B cell (primary cell): ENCODE results near the gene RPL10. TPM values are rescaled to one million over a fixed set of nuclear protein-coding genes. Genes with fewer than 3 reads are reported as not detected.

Experiments
- ATAC-seq: fragments of 200-7000 bp; cut with Tn5 transposase; one replicate; pipeline ENCODE4 v1.10.0; 2021; ENCODE audit warnings: low read depth, mild to moderate bottlenecking, moderate number of reproducible peaks, moderate library complexity
- CTCF ChIA-PET: fragments of 350-600 bp; sonication (Branson Sonifier 250); formaldehyde crosslinking; loops from one replicate; lab custom pipeline; 2021; ENCODE audit warnings: antibody characterized with exemption, inconsistent platforms; lab: Charles Lee
- POLR2A ChIA-PET: fragments of 350-600 bp; sonication (Branson Sonifier 250); formaldehyde crosslinking; loops from one replicate; lab custom pipeline; 2021; ENCODE audit warnings: antibody characterized with exemption; lab: Charles Lee
- DNase-seq: peaks from one replicate; pipeline ENCODE4 v3.0.0; 2013
- H2AFZ ChIP-seq: 2 replicates; pipeline ENCODE4 v1.6.1; 2012; ENCODE audit warnings: mild to moderate bottlenecking, low read depth, low read length; ENCODE audit not compliant: insufficient read depth, poor library complexity, severe bottlenecking
- H3K27ac ChIP-seq, 2 donors: 1 replicate in 1 of 2; 2 replicates in 1 of 2; pipeline ENCODE4 v1.5.1; 2012 to 2013; ENCODE audit warnings: low read length in 2 of 2, mild to moderate bottlenecking in 2 of 2, moderate library complexity in 1 of 2
- H3K27me3 ChIP-seq, 4 experiments: fragments of 200-600 bp in 1 of 4; sonication (generic) in 1 of 4; replicated peaks in 1 of 4; 1 replicate in 2 of 4; 2 replicates in 2 of 4; pipeline versions ENCODE4 v1.6.1 to v1.7.0; 2013 to 2016; ENCODE audit warnings: low read length in 3 of 4, mild to moderate bottlenecking in 2 of 4, mixed read lengths in 1 of 4, moderate library complexity in 1 of 4; ENCODE audit not compliant: insufficient read depth in 4 of 4, control insufficient read depth in 3 of 4; ENCODE audit errors: control extremely low read depth in 1 of 4
- H3K36me3 ChIP-seq, 2 experiments: replicated peaks in 1 of 2; 1 replicate in 1 of 2; 2 replicates in 1 of 2; pipeline versions ENCODE4 v1.6.1 to v1.7.1; 2013; ENCODE audit warnings: low read length in 1 of 2; ENCODE audit not compliant: insufficient read depth in 2 of 2, control insufficient read depth in 1 of 2; ENCODE audit errors: control extremely low read depth in 1 of 2, extremely low read depth in 1 of 2
- H3K4me1 ChIP-seq, 2 donors: fragments of 200-600 bp in 1 of 2; sonication (generic) in 1 of 2; 1 replicate in 1 of 2; 2 replicates in 1 of 2; pipeline versions ENCODE4 v1.5.1 to v1.6.1; 2013 to 2017; ENCODE audit warnings: low read length in 2 of 2; ENCODE audit not compliant: control insufficient read depth in 2 of 2, insufficient read depth in 2 of 2
- H3K4me2 ChIP-seq: replicated peaks from 2 replicates; pipeline ENCODE3; 2012; ENCODE audit warnings: mild to moderate bottlenecking, low read depth, low read length; ENCODE audit not compliant: poor library complexity, severe bottlenecking
- H3K4me3 ChIP-seq, 5 experiments: fragments of 200-600 bp in 1 of 5; sonication (generic) in 1 of 5; 1 replicate in 3 of 5; 2 replicates in 2 of 5; pipeline versions ENCODE4 v1.5.1 to v1.7.0; 2011 to 2016; ENCODE audit warnings: low read length in 4 of 5, mild to moderate bottlenecking in 4 of 5, low read depth in 2 of 5, control low read depth in 1 of 5, moderate library complexity in 1 of 5; ENCODE audit not compliant: insufficient read depth in 1 of 5; ENCODE audit errors: control extremely low read depth in 1 of 5, extremely low read depth in 1 of 5
- H3K79me2 ChIP-seq: fragments of 200-600 bp; sonication (generic); one replicate; pipeline ENCODE4 v1.6.0; 2016; ENCODE audit warnings: low read length; ENCODE audit not compliant: control insufficient read depth, insufficient read depth
- H3K9ac ChIP-seq: fragments of 200-600 bp; sonication (generic); 2 replicates; pipeline ENCODE4 v1.6.1; 2017; ENCODE audit warnings: mild to moderate bottlenecking, low read length, moderate library complexity
- H3K9me3 ChIP-seq, 3 donors: one replicate each; pipeline versions ENCODE4 v1.6.1 to v1.7.1; 2013; ENCODE audit warnings: low read length in 2 of 3; ENCODE audit not compliant: control insufficient read depth in 2 of 3, insufficient read depth in 1 of 3; ENCODE audit errors: control extremely low read depth in 1 of 3
- H4K20me1 ChIP-seq: 2 replicates; pipeline ENCODE4 v1.6.0; 2012; ENCODE audit warnings: mild to moderate bottlenecking, low read length; ENCODE audit not compliant: insufficient read depth, control insufficient read depth, poor library complexity, severe bottlenecking
- H3K27ac Mint-ChIP-seq: one replicate; pipeline ENCODE4 v1.8.0; 2021; ENCODE audit warnings: mixed read lengths
- H3K27me3 Mint-ChIP-seq: one replicate; pipeline ENCODE4 v1.8.0; 2021; ENCODE audit warnings: mixed read lengths
- H3K4me1 Mint-ChIP-seq: one replicate; pipeline ENCODE4 v1.8.0; 2021; ENCODE audit warnings: mixed read lengths
- H3K4me3 Mint-ChIP-seq: one replicate; pipeline ENCODE4 v1.8.0; 2021; ENCODE audit warnings: mixed read lengths
- H3K9me3 Mint-ChIP-seq: one replicate; pipeline ENCODE4 v1.8.0; 2022; ENCODE audit warnings: mixed read lengths; ENCODE audit not compliant: insufficient read depth
- CTCF ChIP-seq: fragments of 200-600 bp; IDR thresholded peaks from one replicate; pipeline ENCODE4 v1.8.0; 2022; ENCODE audit warnings: antibody characterized with exemption, mild to moderate bottlenecking
- EZH2 ChIP-seq: IDR thresholded peaks from 2 replicates; pipeline ENCODE4 v1.6.1; 2012; ENCODE audit warnings: borderline replicate concordance, low read depth, mild to moderate bottlenecking, moderate library complexity, low read length; ENCODE audit not compliant: insufficient read depth, poor library complexity, severe bottlenecking
- WGBS: methylation state at CpG from one replicate; pipeline ENCODE4 v1.1.5; 2013; ENCODE audit warnings: missing lambda C conversion rate; ENCODE audit not compliant: insufficient coverage; 5-methylcytosine and 5-hydroxymethylcytosine counted together
- intact Hi-C: fragments of 100-400 bp; cut with micrococcal nuclease; formaldehyde crosslinking; loops from one replicate; pipeline ENCODE4 v1.10.0; 2022
- polyA plus RNA-seq: library from polyadenylated mRNA; depleted of rRNA; stranded (reverse); fragments of >200 nt; gene quantifications from 2 replicates; pipeline ENCODE4 v1.2.3, GENCODE V29; 2012
- total RNA-seq, 2 donors: library from RNA; stranded (reverse); fragments of 120-200 nt in 1 of 2; gene quantifications; 1 replicate in 1 of 2; 2 replicates in 1 of 2; pipeline versions ENCODE4 v1.2.3 to v1.2.4, GENCODE V29; 2013 to 2022

Gene RPL10
- total and polyA plus RNA-seq, 2 donors (not counting 1 experiment from before 2014, with no cell fraction given): 4,073 to 16,482 TPM

GRCh38 chrX:154371017-154371788 is 27.0 kb upstream of the RPL10 start:
- ChIA-PET POLR2A (interaction anchor here (0.5 to 2.5 kb wide), 13 partner anchors 8 to 402 kb away, joined by 3 to 14 read pairs (median 6); partner anchors contain the start of genes EMD, HCFC1 and RPL10), CTCF (interaction anchor here (1.3 kb wide), 1 partner anchor 164 kb away, joined by 3 read pairs; no protein-coding TSS in a partner anchor)
- peak overlapping the region; percentile 88 for H3K27ac Mint-ChIP-seq
- H4K20me1 ChIP-seq: peaks cover 7% of the 10 kb centered on the region
- peaks cover 25% of the 10 kb centered on the region for H3K4me1 Mint-ChIP-seq
- H3K4me1 ChIP-seq: peaks cover 32 to 56% of the 10 kb centered on the region in 2 donors
- intact Hi-C loops: loop anchor here (1.0 to 10.0 kb wide), 4 partner anchors 8 to 444 kb away; partner anchors contain the start of genes ARHGAP4, EMD, FAM3A and MECP2
- H3K27me3 Mint-ChIP-seq: no peaks in the 10 kb centered on the region
- peak overlapping the region; percentile 49 for H2AFZ ChIP-seq
- under 1% methylated on average over 56 of the region's 77 CpGs for WGBS
- peaks cover 0 to 19% of the 10 kb centered on the region in 2 experiments for H3K36me3 ChIP-seq
- H3K4me3 Mint-ChIP-seq: peak overlapping the region; percentile 85
- peak overlapping the region; percentile 60 to 86 for H3K27ac ChIP-seq
- no peaks in the 10 kb centered on the region for H3K27me3 ChIP-seq
- H3K9ac ChIP-seq: peak overlapping the region; percentile 73
- H3K4me2 ChIP-seq: peak overlapping the region; percentile 80
- no peak for TF ChIP-seq EZH2
- TF ChIP-seq CTCF: no peak
- peak overlapping the region; percentile 24 to 81 (median 75) for H3K4me3 ChIP-seq
- DNase-seq: peak; percentile 94
- no peaks in the 10 kb centered on the region for H3K9me3 Mint-ChIP-seq
- ATAC-seq: peak; percentile 63
- H3K9me3 ChIP-seq: no peaks in the 10 kb centered on the region
- H3K79me2 ChIP-seq: peaks cover 42% of the 10 kb centered on the region
